HepG2 (cell line): ENCODE data around the gene FBXW5. TPM values are rescaled to one million over a fixed set of nuclear protein-coding genes. Genes with fewer than 3 reads are reported as not detected.

Experiments used
- BHLHE40 ChIP-seq: IDR thresholded peaks from 2 replicates; pipeline ENCODE4 v1.6.1; 2011; ENCODE audit warnings: low read length, improper control_type of control experiment
- FIP1L1 ChIP-seq: fragments of 200-400 bp; formaldehyde crosslinking; IDR thresholded peaks from 2 replicates; pipeline ENCODE4 v1.6.1; 2018; ENCODE audit warnings: low read depth, mild to moderate bottlenecking, low read length, moderate library complexity, borderline replicate concordance; ENCODE audit not compliant: insufficient read depth
- FOXO1 ChIP-seq: sonication (generic); formaldehyde crosslinking; IDR thresholded peaks from 2 replicates; pipeline ENCODE4 v1.4.0; 2020; ENCODE audit warnings: missing genetic modification reagents
- HES4 ChIP-seq: sonication (generic); formaldehyde crosslinking; IDR thresholded peaks from 2 replicates; pipeline ENCODE4 v1.9.0; 2021; ENCODE audit warnings: mild to moderate bottlenecking, missing genetic modification reagents, borderline replicate concordance
- IRX3 ChIP-seq: sonication (generic); formaldehyde crosslinking; IDR thresholded peaks from 2 replicates; pipeline ENCODE4 v1.8.1; 2023; ENCODE audit warnings: mild to moderate bottlenecking, low read depth, missing genetic modification reagents, borderline replicate concordance
- KMT2A ChIP-seq: sonication (generic); formaldehyde crosslinking; IDR thresholded peaks from 2 replicates; pipeline ENCODE4 v1.4.0; 2020; ENCODE audit warnings: missing genetic modification reagents
- RFX3 ChIP-seq: IDR thresholded peaks from 2 replicates; pipeline ENCODE4 v1.6.1; 2016; ENCODE audit warnings: missing biosample characterization, missing genetic modification reagents
- SALL1 ChIP-seq: sonication (generic); formaldehyde crosslinking; IDR thresholded peaks from 2 replicates; pipeline ENCODE4 v1.8.0; 2022; ENCODE audit warnings: mild to moderate bottlenecking, missing genetic modification reagents
- TCF12 ChIP-seq, 2 experiments: fragments of 450-650 bp in 1 of 2; sonication (generic) in 1 of 2; formaldehyde crosslinking in 1 of 2; IDR thresholded peaks; 2 replicates each; pipeline versions ENCODE4 v1.6.1 to v1.8.0; 2017 to 2022; ENCODE audit warnings: antibody characterized with exemption in 1 of 2, mild to moderate bottlenecking in 1 of 2, missing genetic modification reagents in 1 of 2, moderate library complexity in 1 of 2
- ZFP36L1 ChIP-seq: sonication (generic); formaldehyde crosslinking; IDR thresholded peaks from 2 replicates; pipeline ENCODE4 v1.8.0; 2022; ENCODE audit warnings: mild to moderate bottlenecking, missing genetic modification reagents, moderate library complexity
- ZNF326 ChIP-seq: sonication (generic); formaldehyde crosslinking; IDR thresholded peaks from 2 replicates; pipeline ENCODE4 v1.4.0; 2020; ENCODE audit warnings: missing genetic modification reagents, borderline replicate concordance
- ZNF354B ChIP-seq: sonication (generic); formaldehyde crosslinking; IDR thresholded peaks from 2 replicates; pipeline ENCODE4 v1.8.0; 2022; ENCODE audit warnings: mild to moderate bottlenecking, missing genetic modification reagents
- ZNF550 ChIP-seq: sonication (generic); formaldehyde crosslinking; IDR thresholded peaks from 2 replicates; pipeline ENCODE4 v1.4.0; 2020; ENCODE audit warnings: mild to moderate bottlenecking, missing genetic modification reagents, borderline replicate concordance
- ZNF576 ChIP-seq: sonication (generic); formaldehyde crosslinking; IDR thresholded peaks from 2 replicates; pipeline ENCODE4 v1.4.0; 2020; ENCODE audit warnings: mild to moderate bottlenecking, missing genetic modification reagents
- polyA plus RNA-seq, 8 experiments: library from polyadenylated mRNA; depleted of rRNA in 3 of 8; stranded (reverse) in 7 of 8; unstranded in 1 of 8; fragments of >200 nt; fragmentation: Illumina TruSeq in 4 of 8; extraction: Trizol in 4 of 8; gene quantifications; 2 replicates each; pipeline versions ENCODE4 v1.2.1 to v1.2.3, GENCODE V29; 2011 to 2016; ENCODE audit warnings: low read depth in 4 of 8, missing spikeins in 1 of 8, mixed read lengths in 1 of 8; ENCODE audit not compliant: insufficient read depth in 1 of 8
- total RNA-seq, 5 experiments: library from RNA; depleted of rRNA; stranded (reverse); fragments of >200 nt; fragmentation: Illumina TruSeq; extraction: Trizol; gene quantifications; 2 replicates each; pipeline ENCODE4 v1.2.3, GENCODE V29; 2016; ENCODE audit warnings: low read depth in 1 of 5
- TF ChIP-seq, protein P1 (sequence below): sonication (generic); formaldehyde crosslinking; IDR thresholded peaks from 2 replicates; pipeline ENCODE4 v1.4.0; 2020; ENCODE audit warnings: missing genetic modification reagents, mild to moderate bottlenecking, borderline replicate concordance

Gene FBXW5
- total and polyA plus RNA-seq, 2 of the 13 experiments (the other 11 are each of a cell fraction or from before 2014, with no cell fraction given), result 52.0 to 60.4 TPM

DNA sequence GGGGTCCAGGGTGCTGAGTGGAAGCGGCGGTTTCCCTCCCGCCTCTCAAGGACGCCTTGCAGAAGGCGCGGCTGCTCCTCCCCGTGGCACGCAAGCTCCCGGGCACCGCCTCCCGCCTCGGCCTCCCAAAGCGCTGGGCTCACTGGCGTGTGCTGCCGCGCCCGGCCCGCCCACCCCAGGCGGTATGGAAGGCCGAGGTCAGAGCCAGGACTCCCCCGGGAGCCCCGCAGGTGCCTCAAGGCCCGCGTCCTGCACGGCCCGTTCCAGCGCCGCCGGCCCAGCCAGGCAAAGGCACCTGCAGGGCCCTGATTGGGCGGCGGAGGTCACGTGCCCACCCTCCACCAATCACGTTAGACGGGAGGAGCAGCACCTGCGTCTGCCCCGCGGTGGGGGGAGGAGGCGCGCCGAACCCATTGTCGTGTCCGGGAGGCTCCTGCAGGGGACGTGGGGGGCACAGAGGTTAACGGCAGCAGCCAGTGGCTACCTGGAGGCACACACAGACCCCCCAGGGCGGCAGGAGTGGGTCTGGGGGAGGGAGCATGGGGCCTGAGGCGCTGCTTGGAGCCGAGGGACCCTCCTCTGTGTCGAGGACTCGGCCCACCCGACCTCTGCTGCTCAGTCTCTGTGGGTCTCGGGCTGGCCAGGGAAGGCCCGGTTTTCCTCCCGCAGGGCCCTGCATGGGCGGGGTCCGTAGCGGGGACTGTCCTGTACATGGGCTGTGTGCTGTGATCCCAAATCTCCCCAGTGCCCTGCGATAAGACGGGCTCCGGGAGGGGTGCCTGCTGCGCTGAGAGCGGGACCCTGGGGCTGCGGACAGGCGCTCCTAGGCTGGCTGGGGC lies 5.5 kb upstream of the FBXW5 start (continued):
- TF ChIP-seq ZNF326 (CRISPR knock-in tag) (no peak), KMT2A (CRISPR knock-in tag) (peak; percentile 60; the same call in 1 of the 2 replicates), RFX3 (no peak), BHLHE40 (peak; percentile 82), ZNF550 (CRISPR knock-in tag) (no peak), HES4 (CRISPR knock-in tag) (peak; percentile 41; the same call in 1 of the 2 replicates), ZFP36L1 (CRISPR knock-in tag) (no peak), SALL1 (CRISPR knock-in tag) (peak; percentile 51; the same call in 1 of the 2 replicates), FIP1L1 (no peak), ZNF576 (CRISPR knock-in tag) (no peak), FOXO1 (CRISPR knock-in tag) (no peak; the same call in 1 of the 2 replicates), ZNF354B (CRISPR knock-in tag) (no peak), TCF12 (IDR thresholded peaks at IDR 0.05) (no peak), TCF12 (CRISPR knock-in tag; IDR thresholded peaks at IDR 0.05) (no peak), IRX3 (CRISPR knock-in tag) (0 out of 2 replicates have a peak, but pooled peaks have one; percentile 51)
- TF ChIP-seq, protein P1, sequence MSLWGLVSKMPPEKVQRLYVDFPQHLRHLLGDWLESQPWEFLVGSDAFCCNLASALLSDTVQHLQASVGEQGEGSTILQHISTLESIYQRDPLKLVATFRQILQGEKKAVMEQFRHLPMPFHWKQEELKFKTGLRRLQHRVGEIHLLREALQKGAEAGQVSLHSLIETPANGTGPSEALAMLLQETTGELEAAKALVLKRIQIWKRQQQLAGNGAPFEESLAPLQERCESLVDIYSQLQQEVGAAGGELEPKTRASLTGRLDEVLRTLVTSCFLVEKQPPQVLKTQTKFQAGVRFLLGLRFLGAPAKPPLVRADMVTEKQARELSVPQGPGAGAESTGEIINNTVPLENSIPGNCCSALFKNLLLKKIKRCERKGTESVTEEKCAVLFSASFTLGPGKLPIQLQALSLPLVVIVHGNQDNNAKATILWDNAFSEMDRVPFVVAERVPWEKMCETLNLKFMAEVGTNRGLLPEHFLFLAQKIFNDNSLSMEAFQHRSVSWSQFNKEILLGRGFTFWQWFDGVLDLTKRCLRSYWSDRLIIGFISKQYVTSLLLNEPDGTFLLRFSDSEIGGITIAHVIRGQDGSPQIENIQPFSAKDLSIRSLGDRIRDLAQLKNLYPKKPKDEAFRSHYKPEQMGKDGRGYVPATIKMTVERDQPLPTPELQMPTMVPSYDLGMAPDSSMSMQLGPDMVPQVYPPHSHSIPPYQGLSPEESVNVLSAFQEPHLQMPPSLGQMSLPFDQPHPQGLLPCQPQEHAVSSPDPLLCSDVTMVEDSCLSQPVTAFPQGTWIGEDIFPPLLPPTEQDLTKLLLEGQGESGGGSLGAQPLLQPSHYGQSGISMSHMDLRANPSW (CRISPR knock-in tag), result no peak; the same call in 1 of the 2 replicates
